ENCODE data around the gene KCP.

KCP gene

DNA sequence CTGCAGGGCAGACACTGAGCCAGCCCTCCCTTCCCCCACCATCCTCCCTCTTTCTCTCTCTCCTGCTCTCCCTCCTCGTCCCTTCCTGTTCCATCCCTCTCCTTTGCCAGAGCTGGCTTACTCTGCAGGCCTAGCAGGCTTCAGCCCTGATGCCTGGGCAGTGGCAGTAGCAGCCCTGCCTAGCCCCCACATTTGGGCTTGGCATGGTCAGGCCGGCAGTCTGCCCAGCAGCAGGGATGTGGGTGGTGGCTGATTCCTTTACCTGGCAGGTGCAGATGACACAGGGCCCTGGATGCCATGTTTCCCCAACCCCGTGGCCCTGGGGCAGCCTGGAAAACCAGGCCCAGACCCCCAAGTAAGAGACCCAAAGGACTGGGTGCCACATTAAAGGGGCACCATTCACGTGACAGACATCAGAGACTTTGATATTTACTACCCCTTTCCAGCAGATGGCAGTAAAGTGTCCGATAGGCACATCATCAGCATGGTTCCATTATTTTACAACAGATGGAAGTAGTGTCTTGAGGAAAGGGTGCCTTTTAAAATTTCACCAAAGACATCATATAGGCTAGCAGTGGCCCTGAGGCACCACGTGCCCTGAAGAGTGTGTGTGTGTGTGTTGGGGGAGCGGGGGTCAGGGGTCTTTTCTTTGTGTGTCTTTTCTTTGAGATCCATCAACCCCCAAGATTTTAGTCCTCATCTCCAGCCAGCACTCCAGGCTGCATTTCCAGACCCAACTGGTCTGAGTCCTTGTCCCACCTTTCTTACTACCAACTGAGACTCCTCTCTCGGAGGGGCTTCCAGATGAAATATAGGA, 5.9 kb downstream of the KCP start:
- DNase-seq = peak; percentile 89

DNA sequence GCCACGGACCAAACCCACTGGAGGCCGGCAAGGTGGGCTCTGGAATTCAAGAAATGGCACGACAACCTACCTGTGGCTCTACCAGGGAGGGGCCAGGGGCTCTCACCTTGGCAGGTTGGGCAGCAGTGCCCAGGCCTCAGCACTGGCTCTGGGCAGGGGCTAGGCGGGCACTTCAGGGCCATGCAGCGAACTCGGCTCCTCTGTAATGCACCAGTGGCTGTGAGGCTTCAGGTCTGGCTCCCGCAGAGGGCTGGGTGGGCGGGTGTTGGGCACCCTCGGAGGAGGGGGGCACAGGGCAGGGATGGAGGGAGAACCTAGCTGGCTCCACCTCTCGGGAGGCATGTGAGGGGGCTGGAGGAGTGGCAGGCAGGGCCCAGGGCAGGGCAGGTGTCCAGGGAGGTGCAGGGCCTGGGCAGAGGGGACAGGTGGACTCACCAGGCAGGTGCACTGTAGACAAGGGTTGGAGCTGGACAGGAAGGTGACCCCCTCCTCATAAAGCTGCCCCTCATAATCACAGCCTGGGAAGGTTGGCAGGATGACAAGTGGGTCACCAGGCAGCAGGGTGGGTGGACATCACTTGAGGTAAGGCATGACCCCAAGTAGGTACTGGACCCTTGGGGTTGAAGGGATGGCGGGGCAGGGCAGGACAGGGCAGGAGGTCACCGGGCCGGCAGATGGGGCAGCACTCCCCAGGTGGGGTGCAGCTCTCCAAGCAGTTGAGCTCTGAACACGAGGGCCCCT, 6.7 kb downstream of the KCP start:
- no peak for DNase-seq

DNA sequence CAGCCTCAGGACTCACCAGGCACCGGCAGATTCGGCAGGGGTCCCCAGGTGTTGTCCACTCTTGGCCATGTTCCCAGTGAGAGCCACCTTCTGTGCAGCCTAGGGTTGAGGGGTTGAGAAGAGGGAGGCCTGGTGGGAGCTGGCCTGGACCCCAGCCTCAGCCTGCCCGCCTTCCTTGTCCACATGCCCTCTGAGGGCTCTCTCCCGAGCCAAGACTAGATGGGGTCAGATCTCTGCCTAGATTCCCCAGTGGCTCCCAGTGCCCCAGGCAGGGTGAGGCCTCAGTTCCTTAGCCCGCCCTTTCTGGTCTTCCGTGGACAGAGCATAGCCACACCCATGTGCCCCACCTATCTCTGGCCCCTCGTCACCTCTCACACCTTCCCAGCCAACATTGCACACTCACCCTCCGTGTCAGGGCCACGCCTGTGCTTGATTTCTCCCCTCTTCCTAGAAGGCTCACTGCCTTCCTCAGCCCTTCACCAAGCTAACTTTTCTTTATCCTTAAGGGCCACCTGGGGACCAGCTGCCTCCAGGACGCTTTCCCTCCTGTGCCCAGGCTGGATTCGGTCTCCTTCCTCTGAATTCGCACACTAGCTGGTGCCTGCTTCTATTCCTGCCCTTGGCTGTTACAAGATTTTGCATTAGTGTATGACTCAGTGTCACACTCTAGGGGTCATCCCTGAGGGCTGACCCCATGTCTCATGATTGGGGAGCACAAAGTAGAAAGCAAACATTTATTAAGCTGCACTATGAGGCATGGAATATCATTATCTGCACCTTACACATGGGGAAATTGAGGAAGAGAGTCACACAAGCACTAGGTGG, 7.5 kb downstream of the KCP start:
- no peak for DNase-seq

DNA sequence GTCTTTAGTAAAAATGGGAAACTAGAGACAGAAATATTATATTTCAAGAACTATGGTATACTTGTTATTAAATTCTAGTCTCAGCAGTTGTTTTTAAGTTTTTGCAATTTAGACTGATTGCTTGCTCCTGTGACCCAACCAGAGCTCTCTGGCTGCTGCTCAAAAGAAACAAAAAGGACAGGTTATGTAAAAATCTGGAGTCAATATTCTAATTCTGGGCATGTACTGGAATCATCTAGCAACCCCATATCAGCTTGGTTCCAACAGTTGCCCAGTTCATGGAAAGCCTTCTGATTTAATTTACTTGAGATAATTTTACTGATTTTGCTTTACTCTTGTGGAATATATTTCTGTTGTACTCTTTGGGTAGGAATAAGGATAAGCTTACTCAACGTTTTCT, 10.3 kb downstream of the KCP start:
- DNase-seq = no peak

DNA sequence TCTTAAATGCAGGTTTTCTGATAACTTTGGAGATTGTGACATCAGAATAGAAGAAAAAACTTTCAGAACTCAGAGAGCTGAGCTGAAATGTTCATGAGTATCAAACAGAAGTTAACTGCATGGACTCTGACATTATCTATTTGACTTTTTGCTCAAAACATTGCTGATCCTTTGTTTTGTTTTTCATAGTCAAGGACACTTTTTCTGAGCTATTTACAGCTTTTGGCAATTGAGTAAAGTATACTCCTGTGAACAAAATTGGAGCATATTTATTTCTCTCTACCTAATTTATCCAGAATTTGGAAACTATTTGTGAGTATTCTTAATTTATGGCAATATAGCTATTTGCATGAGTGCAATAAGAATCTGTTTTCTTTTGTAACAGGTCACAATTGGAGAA, 11.1 kb downstream of the KCP start:
- no peak for DNase-seq

DNA sequence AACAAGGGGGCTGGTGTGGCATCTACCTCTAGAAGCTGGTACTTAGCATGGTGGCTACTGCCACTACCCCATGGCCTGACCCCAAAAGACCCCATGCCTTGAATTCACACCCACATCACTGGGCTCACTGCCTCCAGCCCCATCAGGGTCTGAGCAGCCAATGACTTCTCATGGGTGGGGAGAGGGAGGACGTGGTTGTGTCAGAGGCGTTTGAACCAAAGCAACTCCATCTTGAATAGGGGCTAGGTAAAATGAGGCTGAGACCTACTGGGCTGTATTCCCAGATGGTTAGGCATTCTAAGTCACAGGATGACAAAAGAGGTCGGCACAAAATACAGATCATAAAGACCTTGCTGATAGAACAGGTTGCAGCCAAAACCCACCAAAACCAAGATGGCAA, 15.2 kb downstream of the KCP start:
- no peak for DNase-seq

DNA sequence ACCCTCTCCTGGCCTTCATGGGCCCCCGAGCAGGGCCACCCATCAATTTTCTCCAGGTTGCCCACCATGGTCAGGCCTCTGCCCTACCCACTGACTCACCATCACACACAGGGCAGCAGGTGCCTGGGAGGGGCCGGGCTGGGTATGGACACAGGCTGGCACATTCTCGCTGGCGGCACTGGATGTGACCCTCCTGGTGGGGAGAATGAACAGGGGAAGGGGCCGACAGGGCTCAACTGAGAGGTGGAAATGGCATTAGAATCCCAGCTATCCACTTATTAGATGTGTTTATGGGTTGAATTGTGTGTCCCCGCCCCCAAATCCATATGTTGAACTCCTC, 16.4 kb downstream of the KCP start:
- no peak for DNase-seq

DNA sequence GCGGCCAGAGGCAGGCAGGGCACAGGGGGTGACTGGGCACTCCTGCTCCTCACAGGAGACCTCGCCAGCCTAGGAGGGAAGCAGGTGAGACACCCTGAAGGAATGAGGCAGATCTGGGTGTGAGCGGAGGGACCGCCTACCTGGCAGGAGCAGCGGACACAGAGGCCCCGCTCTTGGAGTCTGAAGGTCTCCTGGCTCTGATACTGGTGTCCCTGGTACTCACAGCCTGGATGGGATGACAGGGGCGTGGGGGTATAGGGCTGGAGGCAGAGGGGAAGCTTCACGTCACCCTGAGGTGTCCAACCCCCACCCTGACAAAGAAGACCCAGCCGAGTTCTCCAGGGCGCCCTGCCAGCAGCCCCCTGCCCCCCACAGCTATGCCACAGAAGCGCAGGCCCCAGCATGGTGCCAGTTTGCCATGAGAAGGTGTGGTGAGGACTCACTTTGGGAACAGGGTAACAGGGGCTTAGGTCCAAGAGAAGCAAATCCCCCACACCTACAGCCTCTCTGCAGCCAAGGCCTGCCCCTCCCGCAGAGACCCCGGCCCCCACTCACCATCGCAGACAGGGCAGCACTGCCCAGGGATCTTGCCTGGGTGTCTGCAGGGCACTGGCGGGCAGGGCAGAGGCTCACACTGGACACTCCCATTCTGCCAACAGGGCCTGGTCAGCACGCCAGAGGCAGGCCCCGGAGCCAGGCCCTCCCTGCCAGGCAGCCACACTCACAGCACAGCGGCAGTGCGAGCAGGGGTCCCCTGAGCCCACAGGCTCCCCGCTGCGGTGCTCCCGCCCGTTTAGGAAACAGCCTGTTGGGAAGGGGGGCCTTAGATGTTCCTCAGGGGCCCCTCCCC, 17.0 kb downstream of the KCP start:
- no peak for DNase-seq

DNA sequence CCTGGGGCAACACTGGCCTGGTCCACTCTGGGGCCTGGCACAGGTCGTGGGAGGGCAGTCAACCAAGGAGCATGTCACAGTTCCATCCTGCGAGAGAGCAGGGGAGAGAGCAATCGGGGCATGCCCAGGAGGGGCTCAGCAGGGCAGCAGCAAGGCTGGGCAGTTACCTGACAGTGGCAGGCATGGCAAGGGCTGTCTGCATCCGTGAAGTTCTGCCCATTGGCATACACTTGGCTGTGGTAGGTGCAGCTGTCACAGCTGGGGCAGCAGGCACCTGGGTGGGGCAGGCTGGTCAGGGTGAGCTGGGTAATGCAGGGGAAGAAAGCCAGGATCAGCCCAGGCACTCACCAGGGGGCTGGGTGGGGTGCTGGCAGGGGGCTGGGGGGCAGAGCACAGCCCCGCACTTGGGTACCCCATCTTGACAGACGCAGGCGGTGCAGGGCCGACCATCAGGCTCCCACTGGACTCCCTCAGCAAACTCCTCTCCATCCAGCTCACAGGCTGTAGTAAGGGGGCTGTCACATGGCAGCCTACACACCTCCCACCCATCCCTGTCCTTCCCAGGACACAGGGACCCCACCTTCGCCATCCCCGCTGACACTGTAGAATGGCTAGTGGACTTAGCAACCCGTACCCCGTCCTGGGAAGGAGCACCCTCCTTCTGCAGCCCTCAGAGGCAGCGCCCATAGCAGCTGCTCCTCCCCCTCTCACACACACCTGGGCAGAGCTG, 17.8 kb downstream of the KCP start:
- DNase-seq = no peak

DNA sequence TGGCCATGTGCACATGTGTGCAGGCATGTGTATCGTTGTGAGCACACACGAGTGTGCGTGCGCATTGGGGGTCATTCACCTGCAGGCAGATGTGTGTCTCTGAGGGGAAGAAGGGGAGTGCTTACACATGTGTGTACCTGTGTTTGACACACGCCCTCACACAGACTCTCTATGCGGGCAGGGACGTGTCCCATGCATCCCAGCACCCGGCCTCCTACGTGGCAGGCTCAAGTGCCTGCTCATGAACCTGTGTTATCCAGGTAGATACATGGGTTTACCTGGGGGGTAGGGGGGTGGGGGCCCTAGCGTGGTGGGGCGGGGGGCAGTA, 18.6 kb downstream of the KCP start:
- no peak for DNase-seq

DNA sequence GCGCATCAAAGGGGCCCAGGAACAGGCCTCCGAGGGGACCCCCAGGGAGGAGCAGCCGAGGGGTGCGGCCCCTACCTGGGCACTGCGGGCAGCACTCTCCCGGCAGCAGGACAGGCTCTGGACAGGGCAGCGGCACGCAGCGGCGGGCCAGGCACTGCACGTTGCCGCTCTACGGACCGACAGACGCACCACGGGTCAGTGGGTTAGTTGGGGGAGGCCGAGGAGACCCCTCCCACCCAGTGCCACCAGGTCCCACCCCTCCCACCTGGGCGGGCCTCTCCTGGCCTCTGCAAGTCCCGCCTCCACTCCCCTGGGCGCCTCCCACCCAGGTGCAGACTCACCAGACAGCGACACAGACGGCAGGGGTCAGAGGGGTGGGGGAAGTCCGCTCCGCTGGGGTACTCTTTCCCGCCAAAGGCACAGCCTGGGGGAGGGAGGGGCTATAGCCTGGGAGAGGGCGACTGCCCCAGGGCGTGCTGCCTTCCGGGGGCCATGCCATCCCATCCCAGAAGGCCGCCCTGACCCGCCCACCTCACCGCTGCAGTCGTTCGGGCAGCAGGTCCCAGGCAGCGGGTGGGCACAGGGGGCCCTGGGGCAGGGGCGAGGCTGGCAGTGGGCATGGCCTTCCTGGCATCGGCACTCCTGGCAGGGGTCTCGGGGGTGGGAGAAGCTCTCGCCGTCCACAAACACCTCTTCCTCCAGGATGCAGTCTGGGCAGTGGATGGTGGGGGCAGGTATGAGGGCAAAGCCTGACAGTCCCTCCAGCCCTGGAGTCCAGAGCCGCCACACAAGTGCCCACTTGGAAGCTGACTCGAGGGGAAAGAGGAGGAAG, 19.2 kb downstream of the KCP start:
- no peak for DNase-seq

DNA sequence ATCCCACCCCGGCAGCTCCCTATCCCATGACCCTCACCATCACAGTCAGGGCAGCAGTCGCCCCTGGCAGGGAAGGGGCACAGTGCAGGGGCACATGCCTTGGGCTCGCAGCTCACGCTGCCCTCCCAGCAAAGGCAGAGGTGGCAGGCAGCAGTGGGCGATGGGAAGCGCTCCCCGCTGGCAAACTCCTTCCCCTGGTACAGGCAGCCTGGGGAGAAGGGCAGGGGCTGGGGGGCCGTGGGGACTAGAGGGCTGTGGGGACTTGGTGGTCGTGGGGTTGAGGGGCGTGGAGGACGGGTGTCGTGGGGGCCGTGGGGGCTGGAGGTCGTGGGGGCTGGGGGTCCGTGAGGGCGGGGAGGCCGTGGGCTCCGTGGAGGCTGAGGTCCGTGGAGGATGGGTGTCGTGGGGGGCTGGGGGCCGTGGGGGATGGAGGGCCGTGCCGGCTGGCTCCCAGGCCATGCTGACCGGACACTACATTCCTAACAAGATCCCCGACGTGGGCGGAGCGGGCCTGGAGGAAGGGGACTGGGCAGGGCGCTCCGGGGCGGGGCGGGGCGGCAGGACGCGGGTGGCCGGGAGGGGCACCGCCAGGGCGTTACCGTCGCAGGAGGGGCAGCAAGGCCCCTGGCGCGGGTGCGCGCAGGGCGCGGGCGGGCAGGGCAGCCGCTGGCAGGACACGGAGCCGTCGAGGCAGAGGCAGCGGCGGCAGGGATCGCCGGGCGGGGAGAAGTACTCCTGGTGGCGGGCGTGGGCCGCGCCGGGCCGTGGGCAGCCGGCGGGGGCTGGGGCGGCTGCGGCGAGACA, 20.0 kb downstream of the KCP start:
- DNase-seq = peak; percentile 30

DNA sequence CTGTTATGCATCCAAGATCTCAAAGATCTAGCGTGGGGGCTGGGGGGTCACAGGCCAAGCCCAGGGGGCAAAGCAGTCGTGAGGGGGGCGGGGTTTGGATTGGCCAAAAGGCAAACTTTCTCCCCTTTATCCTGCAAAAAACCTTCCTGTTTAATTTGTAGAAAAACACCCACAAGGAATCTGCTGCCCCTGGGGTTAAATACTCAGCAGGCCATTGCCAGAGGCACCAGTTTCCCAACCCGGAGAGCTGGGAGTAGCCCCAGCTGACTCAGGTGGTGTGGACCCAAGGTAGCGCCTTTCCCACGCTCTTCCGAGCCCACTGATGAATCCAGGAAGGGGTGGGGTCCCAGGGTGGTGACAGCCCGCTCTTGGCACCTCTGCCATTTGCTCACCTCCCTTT, 21.4 kb downstream of the KCP start:
- no peak for DNase-seq

DNA sequence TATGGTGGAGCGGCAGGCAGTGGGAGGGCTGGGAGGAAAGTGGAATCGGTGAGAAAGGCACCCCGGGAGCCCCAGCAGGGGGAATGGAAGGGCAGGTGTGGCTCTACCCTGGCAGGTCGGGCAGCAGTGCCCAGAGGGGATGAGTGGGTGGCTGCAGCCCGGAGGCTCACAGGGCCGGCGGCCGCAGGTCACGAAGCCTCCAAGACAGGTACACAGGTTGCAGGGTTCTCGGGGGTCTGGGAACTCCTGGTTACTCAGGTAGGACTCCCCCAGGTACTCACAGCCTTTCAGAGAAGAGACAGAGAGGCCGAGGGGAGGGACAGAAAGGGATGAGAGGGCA, 21.8 kb downstream of the KCP start:
- no peak for DNase-seq

DNA sequence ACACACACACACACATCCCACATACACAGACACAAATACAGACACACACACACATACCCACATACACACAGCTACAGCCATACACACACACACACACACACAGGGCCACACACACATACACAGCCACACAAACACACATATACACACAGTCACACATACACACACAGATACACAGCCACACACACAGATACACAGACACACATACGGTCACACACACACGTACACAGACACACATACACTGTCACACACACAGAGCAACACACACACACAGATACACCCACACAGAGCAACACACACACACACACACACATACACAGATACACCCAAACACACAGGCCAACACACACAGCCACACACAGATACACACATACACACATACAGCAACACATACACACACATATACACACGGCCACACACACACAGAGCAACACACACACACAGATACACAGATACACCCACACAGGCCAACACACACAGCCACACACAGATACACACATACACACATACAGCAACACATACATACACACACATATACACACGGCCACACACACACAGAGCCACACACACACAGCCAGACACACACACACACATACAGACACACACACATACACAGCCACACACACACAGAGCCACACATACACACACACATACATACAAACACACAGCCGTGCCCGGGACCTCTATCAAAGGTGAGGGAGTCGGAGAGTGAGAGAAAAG, 22.3 kb downstream of the KCP start:
- no peak for DNase-seq

DNA sequence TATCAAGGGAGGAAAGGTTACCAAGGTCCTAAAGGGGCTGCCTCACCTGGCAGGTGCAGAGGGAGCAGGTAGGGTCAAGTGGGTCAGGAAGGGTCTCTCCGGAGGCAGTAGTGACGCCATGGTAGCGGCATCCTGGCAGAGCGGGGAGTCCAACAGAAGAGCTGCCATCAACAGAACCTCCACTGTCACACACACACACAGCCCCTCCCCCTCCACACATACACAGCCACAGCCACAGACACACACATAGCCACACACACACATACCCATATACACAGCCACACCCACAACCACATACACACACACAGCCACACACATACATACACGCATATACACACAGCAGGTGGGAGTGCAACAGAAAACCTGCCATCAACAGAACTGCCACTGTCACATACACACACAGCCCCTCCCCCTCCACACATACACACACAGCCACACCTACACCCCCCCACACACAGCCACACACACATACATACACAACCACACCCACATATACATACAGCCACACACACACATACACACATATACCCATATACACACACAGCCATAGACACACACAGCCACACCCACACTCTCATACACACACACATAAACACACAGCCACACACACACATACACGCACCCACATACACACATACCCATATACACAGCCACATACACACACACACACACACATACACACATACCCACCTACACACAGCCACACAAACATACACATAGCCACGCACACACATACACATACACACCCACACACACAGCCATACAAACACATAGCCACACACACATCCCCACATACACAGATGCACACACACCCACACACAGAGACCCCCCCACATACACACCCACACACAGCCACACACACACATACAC, 23.1 kb downstream of the KCP start:
- no peak for DNase-seq

DNA sequence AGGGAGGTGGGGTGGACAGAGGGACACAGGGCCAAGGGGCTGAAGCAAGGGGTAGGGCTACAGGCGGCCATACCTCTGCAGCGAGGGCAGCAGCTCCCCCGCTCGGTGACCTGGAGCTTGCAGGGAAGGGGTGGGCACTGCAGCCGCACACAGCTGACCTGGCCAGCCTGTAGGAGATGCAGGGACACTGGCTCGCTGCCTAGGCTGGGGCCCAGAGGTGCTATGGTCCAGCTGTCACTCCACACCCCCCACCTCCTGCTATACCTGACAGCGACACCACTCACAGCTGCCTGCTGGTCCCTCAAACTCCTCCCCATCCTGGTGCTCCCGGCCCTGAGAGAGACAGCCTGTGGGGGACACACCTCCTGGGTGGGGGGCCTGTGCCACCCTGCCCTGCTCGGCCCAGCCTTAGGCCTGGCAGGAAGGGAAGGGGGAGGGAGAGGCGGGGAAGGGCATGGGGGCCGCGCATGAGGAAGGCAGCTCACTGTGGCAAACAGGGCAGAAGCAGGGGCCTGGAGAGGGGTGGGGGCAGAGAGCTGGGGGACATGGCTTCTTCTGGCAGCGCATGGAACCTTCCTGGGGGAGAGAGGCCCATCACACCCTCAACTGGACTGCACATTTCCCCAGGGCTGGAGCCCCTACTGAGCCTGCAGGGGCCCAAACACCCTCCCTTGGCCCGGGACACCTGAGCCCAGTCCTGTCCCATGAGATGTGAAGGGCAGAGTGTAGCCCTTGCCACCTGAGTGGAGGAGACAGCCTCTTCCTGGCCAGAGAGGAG, 23.9 kb downstream of the KCP start:
- DNase-seq = no peak
